SK-N-MC (cell line): ENCODE measurements around the gene PLEK.

Experiments used
- EZH2 ChIP-seq: fragments of 200-600 bp; sonication (generic); IDR thresholded peaks from one replicate; pipeline ENCODE4 v1.6.1; 2017; ENCODE audit warnings: antibody characterized with exemption
- POLR2AphosphoS5 ChIP-seq: IDR thresholded peaks from 2 replicates; pipeline ENCODE4 v1.6.1; 2012; ENCODE audit warnings: mild to moderate bottlenecking, low read depth, low read length, borderline replicate concordance

GRCh38 chr2:68325056-68325455 lies 40.0 kb upstream of the PLEK start:
- TF ChIP-seq POLR2AphosphoS5: no peak
- no peak for TF ChIP-seq EZH2
